NCI-H2171 (cell line): ENCODE measurements around the gene GAPVD1.
A peak's percentile ranks its signal among the peaks of the same experiment; 100 is the strongest.
"Not testable (repeated sequence)": the region's sequence is repeated elsewhere in the genome, so short reads cannot be mapped to it uniquely, and the experiment has no call there.

ENCODE experiments used
- DNase-seq: peaks from one replicate; lab custom pipeline; 2025; lab: John Stamatoyannopoulos, UW

Gene GAPVD1

DNA sequence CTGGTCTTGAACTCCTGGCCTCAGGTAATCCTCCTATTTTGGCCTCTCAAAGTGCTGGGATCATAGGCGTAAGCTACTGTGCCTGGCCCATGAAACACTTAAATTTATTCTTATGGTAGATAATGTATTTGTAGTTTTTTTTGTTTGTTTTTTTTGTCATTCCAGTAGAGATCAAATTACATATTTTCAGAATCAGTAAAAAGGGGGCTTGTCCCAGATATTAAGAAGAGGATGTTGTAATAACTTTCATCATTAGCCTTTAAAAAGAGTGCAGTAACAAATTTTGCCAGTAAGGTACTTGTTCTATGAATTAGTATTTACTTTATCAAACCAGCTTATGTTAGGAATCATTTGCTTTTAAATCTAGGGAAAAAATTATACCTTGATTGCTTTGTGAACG is 42.6 kb downstream of the GAPVD1 start:
- DNase-seq, result no peak

- DNase-seq, result no peak
Measured at GRCh38 chr9:125312411-125312810, 50.8 kb downstream of the GAPVD1 start.

DNA sequence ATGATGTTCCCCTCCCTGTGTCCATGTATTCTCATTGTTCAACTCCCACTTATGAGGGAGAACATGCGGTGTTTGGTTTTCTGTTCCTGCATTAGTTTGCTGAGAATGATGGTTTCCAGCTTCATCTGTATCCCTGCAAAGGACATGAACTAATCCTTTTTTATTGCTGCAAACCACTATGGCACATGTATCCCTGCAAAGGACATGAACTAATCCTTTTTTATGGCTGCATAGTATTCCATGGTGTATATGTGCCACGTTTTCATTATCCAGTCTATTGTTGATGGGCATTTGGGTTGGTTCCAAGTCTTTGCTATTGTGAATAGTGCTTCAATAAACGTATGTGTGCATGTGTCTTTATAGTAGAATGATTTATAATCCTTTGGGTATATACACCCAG is 54.7 kb downstream of the GAPVD1 start:
- DNase-seq, result not testable (repeated sequence)

- DNase-seq, result no peak
Measured at GRCh38 chr9:125317704-125318103, 56.1 kb downstream of the GAPVD1 start.

- no peak for DNase-seq
Measured at GRCh38 chr9:125321496-125321895, 59.9 kb downstream of the GAPVD1 start.

GRCh38 chr9:125323615-125324014 is 62.0 kb downstream of the GAPVD1 start:
- DNase-seq, result no peak

DNA sequence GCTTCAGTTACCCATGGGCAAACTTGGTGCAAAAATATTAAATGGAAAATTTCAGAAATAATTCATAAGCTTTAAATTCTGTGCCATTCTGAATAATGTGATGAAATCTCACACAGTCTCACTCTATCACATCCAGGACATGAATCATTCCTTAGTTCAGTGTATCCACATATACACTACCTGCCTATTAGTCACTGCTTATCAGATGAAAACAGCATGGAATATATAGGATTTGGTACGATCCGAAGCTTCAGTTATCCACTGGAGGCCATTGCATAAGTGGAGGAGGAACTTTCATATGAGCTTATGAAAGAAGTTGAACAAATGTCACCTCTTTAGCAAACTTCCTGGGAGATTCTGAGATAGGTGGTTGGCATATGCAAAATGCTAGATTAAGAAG is 64.2 kb downstream of the GAPVD1 start:
- DNase-seq, result no peak

GRCh38 chr9:125329978-125330377 is 68.4 kb downstream of the GAPVD1 start:
- no peak for DNase-seq

DNA sequence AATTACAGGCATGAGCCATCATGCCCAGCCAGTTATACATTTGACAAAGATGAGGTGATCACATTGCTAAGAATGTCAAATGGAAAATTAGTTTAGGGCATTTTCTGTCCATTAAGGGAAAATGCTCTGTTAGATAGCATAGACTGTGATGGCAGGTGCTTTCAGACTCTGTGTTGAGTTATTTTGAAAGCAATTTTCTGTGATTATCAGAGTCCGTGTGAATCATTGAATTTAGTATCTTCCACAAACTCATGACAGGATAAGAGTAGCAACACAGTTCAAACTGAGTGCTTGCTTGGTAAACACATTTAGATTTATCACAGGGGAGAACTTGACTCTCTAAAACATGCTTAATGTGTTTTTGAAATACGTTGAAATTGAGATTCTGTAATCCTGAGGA is 69.0 kb downstream of the GAPVD1 start:
- no peak for DNase-seq

- DNase-seq, result no peak
Measured at GRCh38 chr9:125332527-125332926, 70.9 kb downstream of the GAPVD1 start.

- DNase-seq, result no peak
Measured at GRCh38 chr9:125337236-125337635, 75.6 kb downstream of the GAPVD1 start.

DNA sequence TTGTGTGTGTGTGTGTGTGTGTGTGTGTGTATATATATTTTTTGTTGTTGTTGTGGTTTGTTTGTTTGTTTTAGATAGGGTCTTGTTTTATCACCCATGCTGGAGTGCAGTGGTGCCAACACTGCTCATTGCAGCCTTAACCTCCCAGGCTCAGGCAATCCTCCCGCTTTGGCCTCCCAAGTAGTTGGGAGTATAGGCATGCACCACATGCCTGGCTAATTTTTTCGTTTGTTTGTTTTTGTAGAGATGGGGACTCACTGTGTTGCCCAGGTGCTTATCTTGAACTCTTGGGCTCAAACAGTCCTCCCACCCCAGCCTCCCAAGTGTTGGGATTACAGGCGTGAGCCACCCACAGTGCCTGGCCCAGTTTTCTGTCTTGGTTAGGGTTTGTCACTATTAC is 77.3 kb downstream of the GAPVD1 start:
- DNase-seq, result no peak

DNA sequence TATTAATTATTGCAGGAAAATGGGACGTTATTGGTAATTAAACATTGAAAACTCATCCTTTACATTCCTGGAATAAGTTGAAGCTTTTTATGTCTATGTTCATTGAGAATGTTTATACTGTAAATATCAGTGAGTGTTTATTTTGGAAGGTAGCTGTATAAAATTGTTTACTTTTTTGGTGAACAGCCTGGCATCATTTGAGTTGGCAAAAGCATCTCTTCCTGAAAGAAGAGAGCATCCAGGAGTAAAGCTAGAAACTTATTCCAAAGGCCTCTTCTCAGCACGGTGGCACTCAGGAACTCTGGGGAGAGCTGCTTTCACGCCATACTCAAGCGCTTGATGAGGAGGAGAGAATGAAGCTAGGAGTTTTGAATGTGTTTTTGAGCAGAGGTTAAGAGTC is 79.9 kb downstream of the GAPVD1 start:
- DNase-seq, result no peak

DNA sequence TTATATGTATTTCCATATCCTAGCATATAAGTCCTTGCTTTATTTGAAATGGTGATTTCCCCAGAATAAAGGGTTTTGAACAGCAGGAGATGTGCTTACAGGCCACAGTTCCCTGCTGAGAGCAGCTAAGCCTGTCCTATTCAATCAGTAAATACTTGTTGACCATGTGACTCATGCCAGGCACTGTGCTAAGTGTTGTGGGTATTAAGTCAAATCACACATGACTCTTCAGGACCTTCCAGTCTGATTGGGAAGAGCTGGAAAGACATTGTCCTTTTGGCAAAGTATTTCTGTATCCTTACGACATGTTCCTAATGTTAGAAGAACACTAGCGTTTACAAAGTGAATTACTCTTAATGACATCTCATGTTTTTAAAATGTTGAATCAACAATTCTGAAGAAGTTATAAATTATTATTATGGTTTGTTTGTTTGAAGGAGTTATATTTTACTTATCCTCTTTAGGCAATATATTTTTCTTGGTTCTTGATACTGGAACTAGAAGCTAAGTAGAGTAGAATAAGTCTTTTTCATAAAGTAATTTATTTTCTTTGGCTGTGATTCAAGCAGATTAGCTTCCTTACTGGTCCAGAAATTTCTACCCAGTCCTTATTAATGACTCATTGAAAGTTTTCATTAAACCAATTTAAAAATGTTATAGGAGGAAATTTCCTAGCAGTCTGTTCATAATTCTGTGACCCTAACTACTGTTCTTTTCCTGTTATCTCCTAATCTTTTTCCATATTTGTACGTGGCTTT is 82.1 kb downstream of the GAPVD1 start:
- no peak for DNase-seq

DNA sequence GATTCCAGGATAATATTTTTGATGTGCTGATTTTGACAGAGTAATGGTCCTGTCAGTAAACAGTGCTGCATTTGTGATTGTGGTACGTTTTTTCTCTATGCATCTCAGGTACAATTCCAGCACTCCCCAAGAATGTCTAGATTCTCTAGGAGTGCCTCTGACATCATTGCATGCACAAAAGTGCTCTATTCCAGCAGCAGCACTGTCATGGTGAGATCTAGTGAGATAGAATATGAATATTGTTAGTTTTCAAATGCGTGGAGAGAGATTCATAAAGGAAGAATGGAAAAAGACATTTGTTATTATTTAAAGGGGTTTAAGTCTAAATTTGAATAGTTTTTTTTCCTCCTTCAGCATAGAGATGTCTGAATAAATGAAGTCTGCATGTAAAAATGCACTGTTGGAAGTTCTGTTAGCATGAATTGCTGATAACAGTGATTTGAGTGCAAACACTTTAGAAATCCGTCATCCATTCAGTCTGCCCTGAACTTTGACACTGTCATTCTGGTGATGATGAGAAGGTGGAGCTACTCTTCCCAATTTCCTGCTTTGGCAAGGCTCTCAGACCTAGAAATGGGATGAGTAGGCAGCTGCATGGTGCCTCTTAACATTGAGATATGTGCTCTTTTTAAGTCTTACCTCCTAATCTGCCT is 84.6 kb downstream of the GAPVD1 start:
- no peak for DNase-seq

DNA sequence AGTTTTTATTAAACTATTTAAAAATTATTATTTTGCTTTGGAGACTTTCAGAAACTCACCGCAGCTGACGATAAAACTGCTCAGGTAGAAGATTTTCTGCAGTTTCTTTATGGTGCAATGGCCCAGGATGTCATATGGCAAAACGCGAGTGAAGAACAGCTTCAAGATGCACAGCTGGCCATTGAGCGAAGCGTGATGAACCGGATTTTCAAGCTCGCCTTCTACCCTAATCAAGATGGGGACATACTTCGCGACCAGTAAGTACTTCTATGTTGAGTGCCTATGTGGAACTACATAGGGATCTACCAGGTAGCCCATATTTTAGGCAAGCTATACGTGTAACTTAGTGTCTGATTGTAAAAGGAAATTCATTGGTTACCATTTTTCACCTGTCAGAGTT is 94.0 kb downstream of the GAPVD1 start:
- DNase-seq, result no peak

DNA sequence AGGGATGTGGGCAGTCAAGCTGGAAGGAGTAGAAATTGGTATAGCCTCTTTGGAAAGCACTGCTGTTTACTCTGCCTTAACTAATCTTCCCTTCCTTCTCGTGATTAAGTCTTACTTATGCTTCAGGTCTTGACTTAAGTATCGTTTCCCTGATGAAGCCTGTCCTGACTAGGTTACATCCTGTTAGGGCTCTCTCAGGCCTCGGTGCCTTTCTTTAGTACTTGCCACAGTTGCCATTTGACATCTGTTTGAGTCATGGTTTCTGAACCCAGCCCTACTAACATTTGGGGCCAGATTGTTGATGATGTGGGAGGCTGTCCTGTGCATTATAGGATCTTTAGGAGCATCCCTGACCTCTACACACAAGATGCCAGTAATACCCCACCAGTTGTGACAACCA is 94.4 kb downstream of the GAPVD1 start:
- no peak for DNase-seq

DNA sequence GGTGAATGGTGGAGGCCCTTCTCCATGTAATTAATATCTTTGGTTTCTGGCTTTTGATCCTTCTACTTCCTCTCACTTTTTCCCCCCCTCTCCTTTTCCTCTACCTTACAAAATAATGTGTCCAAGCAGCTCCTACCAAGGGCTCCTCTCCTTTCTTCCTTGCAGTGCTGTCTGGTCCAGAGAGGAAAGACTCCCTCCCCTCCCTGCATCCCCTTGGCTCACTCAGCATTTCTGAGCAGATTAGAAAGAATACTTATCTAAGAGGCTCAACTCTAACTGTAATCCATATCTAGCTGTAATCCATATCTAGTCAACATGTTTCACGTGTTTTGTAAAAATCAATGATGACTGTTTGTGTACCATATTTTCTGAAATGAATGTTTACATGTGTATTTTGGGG is 97.4 kb downstream of the GAPVD1 start:
- no peak for DNase-seq

DNA sequence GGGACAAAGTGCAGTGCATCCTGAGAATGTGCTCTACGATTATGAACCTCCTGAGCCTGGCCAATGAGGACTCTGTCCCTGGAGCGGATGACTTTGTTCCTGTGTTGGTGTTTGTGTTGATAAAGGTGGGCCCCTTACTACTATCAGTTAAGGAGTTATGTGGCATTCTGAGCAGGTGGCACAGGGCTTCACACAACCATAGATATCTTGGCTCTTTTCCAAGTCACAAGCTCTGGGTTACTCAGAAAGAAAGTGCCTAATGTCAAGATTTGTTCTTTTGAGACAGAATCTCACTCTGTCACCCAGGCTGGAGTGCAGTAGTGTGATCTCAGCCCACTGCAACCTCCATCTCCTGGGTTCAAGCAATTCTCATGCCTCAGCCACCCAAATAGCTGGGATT is 99.0 kb downstream of the GAPVD1 start:
- DNase-seq, result peak; percentile 59

- DNase-seq, result no peak
Measured at GRCh38 chr9:125361837-125362531, 100.4 kb downstream of the GAPVD1 start.

- no peak for DNase-seq
Measured at GRCh38 chr9:125366676-125367075, 105.0 kb downstream of the GAPVD1 start.

DNA sequence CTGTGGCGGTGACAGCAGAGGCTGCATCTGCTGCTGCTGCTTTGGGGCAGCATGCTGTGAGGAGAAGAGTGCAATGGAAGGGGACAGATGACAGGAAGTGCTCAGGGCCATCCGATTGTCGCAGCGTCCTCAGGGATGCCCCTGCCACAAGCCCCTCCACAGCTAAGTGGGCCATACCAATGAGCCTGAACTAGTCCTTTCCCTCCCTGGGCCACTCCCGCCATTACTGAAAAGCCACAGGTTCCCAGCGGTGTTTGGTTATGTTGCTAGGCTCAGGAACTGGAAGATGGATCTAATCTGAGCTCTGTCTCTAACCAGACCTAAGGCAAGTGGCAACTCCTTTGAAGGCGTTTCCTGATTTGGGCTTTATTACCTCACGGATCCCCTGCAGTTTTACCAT is 109.2 kb downstream of the GAPVD1 start:
- DNase-seq, result no peak
